ENCODE results near the gene TMEM123. TPM values are rescaled to one million over a fixed set of nuclear protein-coding genes. Genes with fewer than 3 reads are reported as not detected.
A peak's percentile ranks its signal among the peaks of the same experiment; 100 is the strongest.

TMEM123 gene
- total and polyA plus RNA-seq, 10 of the 15 experiments (the other 5 are each of a cell fraction or from before 2014, with no cell fraction given): 35.1 to 667 (median 123) TPM

- TF ChIP-seq, protein P1, sequence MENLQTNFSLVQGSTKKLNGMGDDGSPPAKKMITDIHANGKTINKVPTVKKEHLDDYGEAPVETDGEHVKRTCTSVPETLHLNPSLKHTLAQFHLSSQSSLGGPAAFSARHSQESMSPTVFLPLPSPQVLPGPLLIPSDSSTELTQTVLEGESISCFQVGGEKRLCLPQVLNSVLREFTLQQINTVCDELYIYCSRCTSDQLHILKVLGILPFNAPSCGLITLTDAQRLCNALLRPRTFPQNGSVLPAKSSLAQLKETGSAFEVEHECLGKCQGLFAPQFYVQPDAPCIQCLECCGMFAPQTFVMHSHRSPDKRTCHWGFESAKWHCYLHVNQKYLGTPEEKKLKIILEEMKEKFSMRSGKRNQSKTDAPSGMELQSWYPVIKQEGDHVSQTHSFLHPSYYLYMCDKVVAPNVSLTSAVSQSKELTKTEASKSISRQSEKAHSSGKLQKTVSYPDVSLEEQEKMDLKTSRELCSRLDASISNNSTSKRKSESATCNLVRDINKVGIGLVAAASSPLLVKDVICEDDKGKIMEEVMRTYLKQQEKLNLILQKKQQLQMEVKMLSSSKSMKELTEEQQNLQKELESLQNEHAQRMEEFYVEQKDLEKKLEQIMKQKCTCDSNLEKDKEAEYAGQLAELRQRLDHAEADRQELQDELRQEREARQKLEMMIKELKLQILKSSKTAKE (IDR thresholded peaks at IDR 0.05; ENCODE audit: low read depth, poor library complexity, severe bottlenecking): peak; percentile 78
Measured at GRCh38 chr11:102495161-102496042, 42.8 kb upstream of the TMEM123 start (continued).

DNA sequence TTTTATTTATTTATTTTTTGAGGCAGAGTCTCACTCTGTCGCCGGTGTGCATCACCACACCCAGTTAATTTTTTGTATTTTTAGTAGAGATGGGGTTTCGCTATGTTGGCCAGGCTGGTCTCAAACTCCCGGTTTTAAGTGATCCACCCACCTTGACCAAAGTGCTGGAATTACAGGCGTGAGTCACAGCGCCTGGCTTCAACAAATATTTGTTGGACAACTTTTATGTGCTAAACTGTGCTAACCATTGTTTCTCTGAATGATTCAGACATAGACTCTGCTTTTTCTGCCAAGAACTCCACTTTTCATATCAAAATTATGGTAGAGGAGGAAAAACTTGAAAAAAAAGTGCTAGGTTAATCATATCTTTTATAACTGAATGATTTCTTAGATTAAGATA is 41.7 kb upstream of the TMEM123 start:
- Histone ChIP-seq H3K9me3 (replicated peaks; ENCODE audit: control insufficient read depth, insufficient read depth, low read length) (no peaks in the 10 kb centered on the region), H3K9ac (ENCODE audit: control insufficient read depth, insufficient read depth, low read length) (no peak overlapping the region), H3K4me3 (no peak overlapping the region), H3K36me3 (ENCODE audit: control insufficient read depth in 2 of 2, insufficient read depth in 2 of 2, low read length in 1 of 2) (no peaks in the 10 kb centered on the region), H3K27me3 (replicated peaks in 1 of 2; ENCODE audit: control insufficient read depth in 2 of 2, insufficient read depth in 2 of 2, low read length in 1 of 2) (0 out of 4 replicates have a peak, but pooled peaks cover 0 to 3% of the 10 kb centered on the region in 2 experiments), H4K20me1 (ENCODE audit: control insufficient read depth, insufficient read depth) (no peaks in the 10 kb centered on the region), H3K4me1 (ENCODE audit: control insufficient read depth, insufficient read depth, low read length) (peaks cover 14% of the 10 kb centered on the region), H3K4me2 (ENCODE audit: control insufficient read depth, insufficient read depth) (no peak overlapping the region), H3K79me2 (ENCODE audit: control insufficient read depth, insufficient read depth, low read length) (no peaks in the 10 kb centered on the region), H3K27ac (ENCODE audit: control insufficient read depth, insufficient read depth) (no peak overlapping the region), H2AFZ (ENCODE audit: control insufficient read depth, low read depth, low read length) (no peak overlapping the region)
- ChIA-PET POLR2A (interaction anchor here (0.9 kb wide), 2 partner anchors 102 to 151 kb away, joined by 3 to 4 read pairs; no protein-coding TSS in a partner anchor), CTCF (interaction anchor here (0.7 to 4.8 kb wide), 12 partner anchors 16 to 206 kb away, joined by 3 to 42 read pairs (median 6); no protein-coding TSS in a partner anchor), SMC1A (ENCODE audit: uncharacterized antibody, unreplicated experiment) (interaction anchor here (0.8 to 4.5 kb wide), 13 partner anchors 10 to 200 kb away, joined by 3 to 56 read pairs (median 5); no protein-coding TSS in a partner anchor), RAD21 (ENCODE audit: unreplicated experiment) (interaction anchor here (0.9 to 3.6 kb wide), 10 partner anchors 42 to 200 kb away, joined by 3 to 25 read pairs (median 6); no protein-coding TSS in a partner anchor)
- intact Hi-C loops (cut with micrococcal nuclease; ENCODE audit: unreplicated experiment) (loop anchor here (2.0 kb wide), 2 partner anchors 41 to 171 kb away; partner anchors contain the start of gene TMEM123), in situ Hi-C loops (cut with MboI) (loop anchor here (25.0 kb wide), 1 partner anchor 107 kb away; no protein-coding TSS in a partner anchor)
- no TSS peak for BruUV-seq (replicated peaks)
- DNase-seq (ENCODE audit: low read depth, low spot score) (no peak), ATAC-seq (no peak), FAIRE-seq (no peak)
- WGBS (ENCODE audit: insufficient coverage, insufficient replicate concordance, low lambda C conversion rate, missing lambda C conversion rate): 88% methylated on average over 6 of the region's 6 CpGs
- TF ChIP-seq HCFC1 (IDR thresholded peaks at IDR 0.05; ENCODE audit: low read length): no peak
- TF ChIP-seq HDAC6 (IDR thresholded peaks at IDR 0.05; ENCODE audit: unreplicated experiment): no peak
- no peak for TF ChIP-seq SREBF2 (IDR thresholded peaks at IDR 0.05; ENCODE audit: low read length)
- TF ChIP-seq SMAD5 (IDR thresholded peaks at IDR 0.05; ENCODE audit: low read depth): no peak
- no peak for TF ChIP-seq ZNF24 (IDR thresholded peaks at IDR 0.05)
- TF ChIP-seq KDM1A (IDR thresholded peaks at IDR 0.05; ENCODE audit: borderline replicate concordance): no peak
- no peak for TF ChIP-seq FOS (IDR thresholded peaks at IDR 0.05; ENCODE audit: borderline replicate concordance, extremely low read depth, insufficient read length)
- TF ChIP-seq ZNF622 (IDR thresholded peaks at IDR 0.05): no peak
- TF ChIP-seq WRNIP1 (IDR thresholded peaks at IDR 0.05; ENCODE audit: borderline replicate concordance, low read depth, low read length): no peak
- TF ChIP-seq, protein P2, sequence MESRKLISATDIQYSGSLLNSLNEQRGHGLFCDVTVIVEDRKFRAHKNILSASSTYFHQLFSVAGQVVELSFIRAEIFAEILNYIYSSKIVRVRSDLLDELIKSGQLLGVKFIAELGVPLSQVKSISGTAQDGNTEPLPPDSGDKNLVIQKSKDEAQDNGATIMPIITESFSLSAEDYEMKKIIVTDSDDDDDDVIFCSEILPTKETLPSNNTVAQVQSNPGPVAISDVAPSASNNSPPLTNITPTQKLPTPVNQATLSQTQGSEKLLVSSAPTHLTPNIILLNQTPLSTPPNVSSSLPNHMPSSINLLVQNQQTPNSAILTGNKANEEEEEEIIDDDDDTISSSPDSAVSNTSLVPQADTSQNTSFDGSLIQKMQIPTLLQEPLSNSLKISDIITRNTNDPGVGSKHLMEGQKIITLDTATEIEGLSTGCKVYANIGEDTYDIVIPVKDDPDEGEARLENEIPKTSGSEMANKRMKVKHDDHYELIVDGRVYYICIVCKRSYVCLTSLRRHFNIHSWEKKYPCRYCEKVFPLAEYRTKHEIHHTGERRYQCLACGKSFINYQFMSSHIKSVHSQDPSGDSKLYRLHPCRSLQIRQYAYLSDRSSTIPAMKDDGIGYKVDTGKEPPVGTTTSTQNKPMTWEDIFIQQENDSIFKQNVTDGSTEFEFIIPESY (IDR thresholded peaks at IDR 0.05): no peak
- no peak for TF ChIP-seq ATF3 (IDR thresholded peaks at IDR 0.05; ENCODE audit: borderline replicate concordance, extremely low read depth, low read depth, low read length)
- TF ChIP-seq BMI1 (IDR thresholded peaks at IDR 0.05; ENCODE audit: borderline replicate concordance): no peak
- TF ChIP-seq MXI1 (IDR thresholded peaks at IDR 0.05; ENCODE audit: low read depth, low read length): no peak

Data from GM12878 (cell line).